Neuronal stem cell (in vitro differentiated cells): ENCODE measurements around the gene ABCA3.
"Not testable (repeated sequence)": the region's sequence is repeated elsewhere in the genome, so short reads cannot be mapped to it uniquely, and the experiment has no call there.

ENCODE experiments used
- DNase-seq: peaks from one replicate; pipeline ENCODE4 v3.0.0-alpha.2; 2013; ENCODE audit warnings: low spot score
- H2AFZ ChIP-seq: one replicate; pipeline ENCODE4 v1.6.1; 2013; ENCODE audit warnings: mild to moderate bottlenecking, low read length, inconsistent platforms
- H2AK5ac ChIP-seq: 2 replicates; pipeline ENCODE4 v1.6.1; 2013; ENCODE audit warnings: low read depth, mild to moderate bottlenecking, inconsistent platforms, low read length, moderate library complexity, mixed read lengths
- H2BK120ac ChIP-seq: 2 replicates; pipeline ENCODE4 v1.6.1; 2013; ENCODE audit warnings: low read depth, mild to moderate bottlenecking, inconsistent platforms, low read length, moderate library complexity, mixed read lengths
- H2BK12ac ChIP-seq: one replicate; pipeline ENCODE4 v1.6.1; 2013; ENCODE audit warnings: low read length, inconsistent platforms
- H2BK15ac ChIP-seq: 2 replicates; pipeline ENCODE4 v1.6.1; 2013; ENCODE audit warnings: mild to moderate bottlenecking, low read length, inconsistent platforms, mixed read lengths
- H2BK5ac ChIP-seq: one replicate; pipeline ENCODE4 v1.6.1; 2013; ENCODE audit warnings: inconsistent platforms, mild to moderate bottlenecking, low read length, moderate library complexity
- H3K14ac ChIP-seq: one replicate; pipeline ENCODE4 v1.6.1; 2013; ENCODE audit warnings: low read length, inconsistent platforms
- H3K18ac ChIP-seq: 2 replicates; pipeline ENCODE4 v1.6.1; 2013; ENCODE audit warnings: low read length, inconsistent platforms
- H3K23ac ChIP-seq: 2 replicates; pipeline ENCODE4 v1.6.1; 2013; ENCODE audit warnings: low read depth, mild to moderate bottlenecking, mixed read lengths, low read length, inconsistent platforms; ENCODE audit not compliant: poor library complexity
- H3K27ac ChIP-seq: replicated peaks from 3 replicates; pipeline ENCODE4 v1.5.1; 2013; ENCODE audit warnings: low read length, inconsistent platforms
- H3K27me3 ChIP-seq, 3 experiments: 2 replicates each; pipeline ENCODE4 v1.6.1; 2013; ENCODE audit warnings: low read length in 3 of 3, mild to moderate bottlenecking in 2 of 3, inconsistent platforms in 1 of 3, low read depth in 1 of 3, mixed read lengths in 1 of 3, moderate library complexity in 1 of 3; ENCODE audit not compliant: control insufficient read depth in 3 of 3, insufficient read depth in 3 of 3
- H3K36me3 ChIP-seq, 2 donors: replicated peaks in 1 of 2; 2 replicates each; pipeline ENCODE4 v1.6.1; 2013; ENCODE audit warnings: low read length in 2 of 2; ENCODE audit not compliant: control insufficient read depth in 2 of 2, insufficient read depth in 2 of 2
- H3K4ac ChIP-seq: 2 replicates; pipeline ENCODE4 v1.6.1; 2013; ENCODE audit warnings: inconsistent platforms, mild to moderate bottlenecking, low read length, moderate library complexity
- H3K4me1 ChIP-seq, 2 donors: 1 replicate in 1 of 2; 2 replicates in 1 of 2; pipeline ENCODE4 v1.6.1; 2013; ENCODE audit warnings: low read length in 2 of 2, low read depth in 1 of 2; ENCODE audit not compliant: control insufficient read depth in 2 of 2, insufficient read depth in 1 of 2
- H3K4me2 ChIP-seq: one replicate; pipeline ENCODE4 v1.6.1; 2013; ENCODE audit warnings: mild to moderate bottlenecking, low read length, inconsistent platforms; ENCODE audit not compliant: insufficient read depth, poor library complexity, severe bottlenecking
- H3K4me3 ChIP-seq, 2 donors: 2 replicates each; pipeline ENCODE4 v1.5.1; 2013; ENCODE audit warnings: low read length in 2 of 2, mild to moderate bottlenecking in 2 of 2, inconsistent platforms in 1 of 2, moderate library complexity in 1 of 2
- H3K79me1 ChIP-seq: one replicate; pipeline ENCODE4 v1.6.1; 2013; ENCODE audit warnings: low read depth, mild to moderate bottlenecking, inconsistent platforms, low read length, moderate library complexity
- H3K9ac ChIP-seq: one replicate; pipeline ENCODE4 v1.6.1; 2013; ENCODE audit warnings: mild to moderate bottlenecking, low read depth, low read length, inconsistent platforms; ENCODE audit not compliant: poor library complexity
- H3K9me3 ChIP-seq, 2 donors: replicated peaks in 1 of 2; 2 replicates each; pipeline versions ENCODE3 to v1.6.1; 2013; ENCODE audit warnings: low read length in 2 of 2, mild to moderate bottlenecking in 2 of 2, inconsistent platforms in 1 of 2, low read depth in 1 of 2, mixed read lengths in 1 of 2, moderate library complexity in 1 of 2; ENCODE audit not compliant: control insufficient read depth in 2 of 2, insufficient read depth in 1 of 2
- H4K8ac ChIP-seq: one replicate; pipeline ENCODE4 v1.6.1; 2013; ENCODE audit warnings: low read depth, mild to moderate bottlenecking, inconsistent platforms, low read length, moderate library complexity
- H4K91ac ChIP-seq: one replicate; pipeline ENCODE4 v1.6.1; 2013; ENCODE audit warnings: low read length, low read depth, mild to moderate bottlenecking, inconsistent platforms; ENCODE audit not compliant: poor library complexity
- whole genome bisulfite sequencing, 2 donors: extraction: QIAGEN DNeasy Blood & Tissue Kit; methylation state at CpG; one replicate each; pipeline ENCODE4 v1.1.7; 2013; ENCODE audit warnings: missing lambda C conversion rate in 2 of 2, mixed read lengths in 1 of 2; ENCODE audit not compliant: insufficient read length in 2 of 2, insufficient replicate concordance in 1 of 2; ENCODE audit errors: extremely low coverage in 2 of 2; 5-methylcytosine and 5-hydroxymethylcytosine counted together

Gene ABCA3

DNA sequence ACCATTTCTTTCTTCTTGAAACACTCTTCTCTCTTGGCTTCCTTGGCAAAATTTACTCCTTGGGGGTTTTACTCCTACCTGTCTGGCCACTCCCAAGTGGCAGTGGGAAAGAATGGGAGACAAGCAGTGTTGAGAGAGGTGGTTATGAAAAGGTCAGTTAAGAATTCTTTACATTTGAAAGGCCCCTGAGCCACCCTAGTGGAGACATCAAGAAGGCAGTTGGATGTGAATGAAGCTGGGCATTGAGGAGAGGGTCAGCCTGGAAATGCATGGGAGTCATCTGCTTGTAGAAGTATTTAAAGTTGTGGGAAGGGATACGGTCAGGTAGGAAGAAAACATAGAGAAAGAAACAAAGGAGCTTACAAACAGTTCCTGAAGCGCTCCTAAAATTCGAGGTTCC, 46.5 kb upstream of the ABCA3 start:
- no peak for DNase-seq
- H3K79me1 ChIP-seq = no peaks in the 10 kb centered on the region

GRCh38 chr16:2385982-2386381, 45.5 kb upstream of the ABCA3 start:
- not testable (repeated sequence) for H3K23ac ChIP-seq, H3K27ac ChIP-seq, H4K91ac ChIP-seq, H3K4me2 ChIP-seq, H3K9me3 ChIP-seq, H3K4me1 ChIP-seq, H3K4me3 ChIP-seq, H3K14ac ChIP-seq, H3K4ac ChIP-seq, H3K9ac ChIP-seq, H2AFZ ChIP-seq, H3K27me3 ChIP-seq, H4K8ac ChIP-seq, DNase-seq, H3K36me3 ChIP-seq, H2BK120ac ChIP-seq, H2AK5ac ChIP-seq, H2BK12ac ChIP-seq, H2BK15ac ChIP-seq, H3K79me1 ChIP-seq, H2BK5ac ChIP-seq, H3K18ac ChIP-seq
- no CpG with 5 or more reads among the region's 19 CpGs for WGBS, 2 donors

More for the DNA sequence above, 46.5 kb upstream of the ABCA3 start:
- peaks cover 0 to 2% (median 0%) of the 10 kb centered on the region in 3 experiments for H3K27me3 ChIP-seq
- H2BK120ac ChIP-seq = no peak overlapping the region
- H3K4ac ChIP-seq = no peak overlapping the region
- H3K9ac ChIP-seq = no peak overlapping the region
- H4K8ac ChIP-seq = no peak overlapping the region
- H3K18ac ChIP-seq = no peak overlapping the region
- H3K36me3 ChIP-seq = no peaks in the 10 kb centered on the region
- no peak overlapping the region for H3K23ac ChIP-seq
- WGBS, 2 donors = no CpG with 5 or more reads among the region's 3 CpGs
- H2BK15ac ChIP-seq = no peak overlapping the region
- H3K4me1 ChIP-seq = no peaks in the 10 kb centered on the region
- H3K27ac ChIP-seq = no peak overlapping the region
- H2BK5ac ChIP-seq = no peak overlapping the region
- H3K9me3 ChIP-seq = peaks cover 6 to 7% of the 10 kb centered on the region in 2 donors
- H3K4me3 ChIP-seq = no peak overlapping the region
- H2AFZ ChIP-seq = no peak overlapping the region
- H2BK12ac ChIP-seq = no peak overlapping the region
- no peak overlapping the region for H3K4me2 ChIP-seq
- no peak overlapping the region for H3K14ac ChIP-seq
- H4K91ac ChIP-seq = no peak overlapping the region
- H2AK5ac ChIP-seq = no peak overlapping the region

DNA sequence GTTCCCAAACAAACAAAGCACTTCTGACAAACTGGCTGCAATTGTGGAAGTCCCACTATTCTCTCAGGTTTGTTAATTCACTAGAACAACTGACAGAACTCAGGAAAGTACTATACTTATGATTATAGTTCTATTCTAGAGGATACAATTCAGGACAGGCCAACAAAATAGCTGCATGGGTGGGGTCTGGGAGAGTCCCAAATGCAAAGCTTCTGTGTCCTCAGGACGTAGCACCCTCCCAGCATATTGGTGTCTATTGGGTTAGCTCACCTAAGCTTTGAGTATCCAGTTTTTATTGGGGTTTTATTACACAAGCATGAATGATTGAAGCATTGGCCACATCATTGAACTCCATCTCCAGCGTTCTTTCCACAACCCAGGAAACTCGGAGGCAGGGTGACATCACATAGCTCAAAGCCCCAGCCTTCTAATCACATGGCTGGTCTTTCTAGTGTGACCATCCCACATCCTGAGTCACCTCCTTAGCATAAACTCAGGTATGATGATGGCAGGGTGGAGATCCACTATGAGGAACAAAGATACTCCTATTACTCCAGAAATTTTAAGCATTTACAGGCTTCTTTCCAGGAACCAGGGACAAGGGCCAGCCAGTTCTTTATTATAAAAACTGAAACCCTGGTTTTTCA, 44.8 kb upstream of the ABCA3 start:
- no peak overlapping the region for H2BK15ac ChIP-seq
- H3K4ac ChIP-seq = no peak overlapping the region
- H3K4me3 ChIP-seq = no peak overlapping the region
- H2BK12ac ChIP-seq = no peak overlapping the region
- no peaks in the 10 kb centered on the region for H3K27me3 ChIP-seq
- no peak overlapping the region for H2BK120ac ChIP-seq
- H2BK5ac ChIP-seq = no peak overlapping the region
- H3K9me3 ChIP-seq = peaks cover 5 to 6% of the 10 kb centered on the region in 2 donors
- H3K4me1 ChIP-seq = no peaks in the 10 kb centered on the region
- H4K8ac ChIP-seq = no peak overlapping the region
- H3K18ac ChIP-seq = no peak overlapping the region
- H3K14ac ChIP-seq = no peak overlapping the region
- H4K91ac ChIP-seq = no peak overlapping the region
- no peak overlapping the region for H2AFZ ChIP-seq
- H3K36me3 ChIP-seq = no peaks in the 10 kb centered on the region
- no peak overlapping the region for H3K27ac ChIP-seq
- WGBS, 2 donors = no CpG with 5 or more reads among the region's 3 CpGs
- no peak overlapping the region for H2AK5ac ChIP-seq
- no peak overlapping the region for H3K23ac ChIP-seq
- H3K9ac ChIP-seq = no peak overlapping the region
- no peak overlapping the region for H3K4me2 ChIP-seq
- H3K79me1 ChIP-seq = no peaks in the 10 kb centered on the region
- DNase-seq = no peak

- no peak overlapping the region for H3K9ac ChIP-seq
- H4K8ac ChIP-seq = no peak overlapping the region
- no peak overlapping the region for H2BK15ac ChIP-seq
- no CpG with 5 or more reads among the region's 2 CpGs for WGBS, 2 donors
- H3K4me3 ChIP-seq = no peak overlapping the region
- no peak overlapping the region for H3K14ac ChIP-seq
- DNase-seq = no peak
- H3K23ac ChIP-seq = no peak overlapping the region
- H3K4me2 ChIP-seq = no peak overlapping the region
- H3K27ac ChIP-seq = no peak overlapping the region
- H4K91ac ChIP-seq = no peak overlapping the region
- no peaks in the 10 kb centered on the region for H3K4me1 ChIP-seq
- H3K36me3 ChIP-seq = no peaks in the 10 kb centered on the region
- H3K9me3 ChIP-seq = peaks cover 5 to 6% of the 10 kb centered on the region in 2 donors
- H2AK5ac ChIP-seq = no peak overlapping the region
- H2BK5ac ChIP-seq = no peak overlapping the region
- no peak overlapping the region for H3K4ac ChIP-seq
- no peak overlapping the region for H2BK120ac ChIP-seq
- no peak overlapping the region for H3K18ac ChIP-seq
- H3K79me1 ChIP-seq = no peaks in the 10 kb centered on the region
- H2AFZ ChIP-seq = no peak overlapping the region
- peaks cover 0 to 8% (median 0%) of the 10 kb centered on the region in 3 experiments for H3K27me3 ChIP-seq
- no peak overlapping the region for H2BK12ac ChIP-seq
Observed at GRCh38 chr16:2384426-2384825, 43.9 kb upstream of the ABCA3 start.
